Umbilical cord (tissue), 2 donors: ENCODE data around the gene RAC3. TPM values are rescaled to one million over a fixed set of nuclear protein-coding genes. Genes with fewer than 3 reads are reported as not detected.

ENCODE experiments used
- DNase-seq: peaks from one replicate; pipeline ENCODE4 v3.0.0-alpha.2; 2015; ENCODE audit warnings: low spot score
- total RNA-seq: library from RNA; depleted of rRNA; stranded (reverse); fragments of >200 nt; gene quantifications from one replicate; pipeline ENCODE4 v1.2.3, GENCODE V29; 2014; ENCODE audit warnings: low replicate concordance; ENCODE audit not compliant: insufficient read depth

Gene RAC3
- total RNA-seq, 1 donor from 2014 or later, result 8.7 TPM

DNA sequence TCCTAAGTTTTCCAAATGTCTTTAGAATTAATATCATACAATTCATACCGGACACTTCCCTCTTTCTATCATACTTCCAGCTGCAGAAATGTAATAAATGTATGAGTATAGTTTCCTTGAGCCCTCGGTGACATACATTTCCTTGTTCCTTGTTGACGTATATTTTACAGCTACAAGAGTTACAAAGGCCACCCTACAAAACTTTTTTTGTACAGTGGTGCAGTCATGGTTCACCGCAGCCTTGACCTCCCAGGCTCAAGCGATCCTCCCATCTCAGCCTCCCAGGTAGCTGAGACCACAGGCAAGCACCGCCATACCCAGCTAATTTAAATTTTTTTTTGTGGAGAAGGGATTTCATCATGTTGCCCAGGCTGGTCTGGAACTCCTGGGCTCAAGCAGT lies 41.3 kb downstream of the RAC3 start:
- DNase-seq, result no peak

DNA sequence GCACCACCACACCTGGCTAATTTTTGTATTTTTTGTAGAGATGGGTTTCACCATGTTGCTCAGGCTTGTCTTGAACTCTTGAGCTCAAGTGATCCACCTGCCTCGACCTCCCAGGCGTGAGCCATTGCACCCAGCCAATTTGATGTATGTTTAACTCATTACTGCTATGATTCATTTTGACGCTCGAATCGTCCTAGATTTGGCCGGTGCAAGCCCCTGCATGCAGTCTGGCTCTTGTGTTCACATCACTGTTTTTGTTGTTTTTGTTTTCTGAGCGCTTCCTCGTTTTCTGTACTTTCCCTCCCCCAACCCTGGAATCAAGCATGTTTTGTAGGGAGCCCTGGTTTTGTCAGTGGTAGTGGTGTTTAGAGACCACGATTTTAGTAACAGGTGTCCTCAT lies 42.0 kb downstream of the RAC3 start:
- DNase-seq, result no peak

DNA sequence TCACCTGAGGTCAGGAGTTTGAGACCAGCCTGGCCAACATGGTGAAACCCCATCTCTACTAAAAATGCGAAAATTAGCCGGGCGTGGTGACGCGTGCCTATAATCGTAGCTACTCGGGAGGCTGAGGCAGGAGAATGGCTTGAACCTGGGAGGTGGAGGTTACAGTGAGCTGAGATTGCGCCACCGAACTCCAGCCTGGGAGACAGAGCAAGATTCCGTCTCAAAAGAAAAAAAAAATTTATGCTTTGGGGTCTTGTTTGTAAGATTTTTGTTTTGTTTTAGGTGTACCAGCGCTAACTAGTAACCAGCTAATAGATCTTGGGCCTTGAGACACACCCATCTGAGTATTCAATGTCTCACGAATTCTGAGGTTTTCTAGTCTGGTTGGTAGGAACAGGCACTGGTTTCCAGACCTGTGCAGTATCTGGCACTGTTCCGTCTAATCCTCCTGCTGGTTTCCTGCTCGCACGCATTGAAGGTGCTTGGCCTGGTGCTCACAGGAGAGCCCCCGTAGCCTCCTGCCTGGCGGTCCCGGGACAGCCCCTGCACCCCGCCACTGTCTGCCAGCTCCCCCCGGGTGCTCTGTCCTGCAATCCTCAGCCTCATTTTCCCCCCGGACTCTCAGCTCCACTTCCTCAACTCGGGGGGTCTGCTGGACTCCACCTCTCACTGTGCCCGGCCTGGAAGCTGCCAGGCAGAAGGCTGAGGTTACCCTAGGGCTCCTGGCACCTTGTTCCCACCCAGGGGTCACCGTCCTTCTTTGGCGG lies 44.7 kb downstream of the RAC3 start:
- no peak for DNase-seq

DNA sequence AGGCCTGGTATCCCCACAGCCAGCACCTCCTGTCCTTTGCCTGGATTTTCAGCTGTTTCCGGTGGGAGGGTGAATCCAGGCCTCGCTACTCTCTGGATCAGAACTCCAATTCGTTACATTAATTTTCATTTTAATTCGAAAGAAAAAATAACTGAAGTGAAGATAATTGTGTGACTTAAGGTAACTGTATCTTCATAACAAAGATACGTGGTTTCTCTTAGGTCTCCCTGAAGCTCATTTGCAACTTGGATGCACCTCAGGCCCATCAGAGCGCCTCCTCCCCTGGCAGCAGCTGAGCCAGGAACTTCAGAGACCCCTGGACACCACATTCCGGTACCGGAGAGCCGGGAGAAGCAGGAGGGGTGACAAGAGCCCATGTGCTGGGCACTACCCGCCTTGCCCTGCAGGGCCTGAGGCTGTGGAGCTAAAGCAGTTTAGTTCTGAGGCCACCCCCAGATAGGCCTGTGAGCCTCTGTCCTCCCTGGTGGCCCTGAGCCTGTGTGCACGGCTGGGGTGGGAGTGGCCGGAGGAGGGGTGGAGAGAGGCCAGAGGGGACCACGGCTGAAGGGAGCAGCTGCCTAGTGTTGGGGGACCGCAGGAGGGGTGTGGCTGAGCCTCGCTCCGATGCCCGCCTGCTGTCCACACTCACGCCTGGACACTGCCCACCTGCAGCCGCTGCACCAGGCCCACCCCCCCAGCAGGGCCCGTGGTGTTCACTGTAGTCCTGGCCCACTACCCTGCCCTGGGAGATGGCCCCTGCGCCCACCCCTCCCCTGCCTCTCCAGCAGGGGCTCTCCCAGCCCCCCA lies 45.5 kb downstream of the RAC3 start:
- DNase-seq, result no peak

DNA sequence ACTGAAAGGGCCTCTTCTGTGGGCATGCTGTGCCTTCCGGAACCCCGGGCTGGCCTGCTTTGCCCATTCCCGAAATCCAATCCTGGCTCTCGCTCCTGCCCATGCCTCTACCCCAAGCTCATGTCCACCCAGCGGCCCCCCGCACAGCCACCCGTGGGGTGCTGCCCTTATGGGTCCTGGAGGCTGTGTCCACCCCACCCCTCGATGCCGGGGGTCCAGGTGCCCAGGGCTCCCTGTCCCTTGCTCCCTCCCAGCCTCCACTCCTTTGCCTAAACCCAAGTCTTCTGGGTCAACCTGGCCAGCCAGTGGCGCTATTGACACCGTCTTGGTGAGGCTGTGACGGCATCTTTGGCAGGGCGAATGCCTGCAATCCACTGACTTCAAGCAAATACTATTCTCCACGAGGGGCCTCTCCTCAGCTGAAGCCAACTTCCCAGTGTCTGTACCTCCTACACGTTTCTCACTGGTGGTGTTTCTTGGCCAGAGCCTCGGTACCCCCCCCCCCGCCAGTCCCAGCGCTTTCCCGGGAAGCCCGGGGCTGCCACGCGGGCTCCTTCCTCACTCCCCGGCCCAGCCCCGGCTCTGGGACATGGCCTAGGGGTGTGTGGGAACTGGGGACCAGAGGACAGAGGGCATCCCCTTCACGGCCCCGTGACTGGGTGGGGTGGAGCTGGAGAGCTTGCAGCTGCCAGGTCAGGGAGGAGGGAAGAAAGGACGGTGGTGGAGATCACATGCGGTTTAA lies 46.3 kb downstream of the RAC3 start:
- no peak for DNase-seq

DNA sequence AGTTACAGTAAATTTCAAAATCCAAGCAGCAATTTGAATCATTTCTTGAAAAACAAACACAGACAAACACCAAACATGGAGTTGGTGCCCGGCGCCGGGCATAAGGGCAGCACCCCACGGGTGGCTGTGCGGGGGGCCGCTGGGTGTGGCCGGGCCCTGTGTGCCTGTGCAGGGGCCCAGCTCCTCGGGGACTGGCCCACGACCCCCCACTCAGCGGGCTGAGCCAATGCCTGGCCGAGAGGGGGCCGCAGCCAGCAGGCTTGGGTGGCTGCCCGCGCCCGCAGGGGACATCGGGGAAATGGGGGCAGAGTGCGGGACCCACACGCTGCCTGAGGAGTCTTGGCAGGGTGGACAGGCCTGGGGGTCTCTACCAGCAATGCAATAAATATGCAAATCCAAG lies 47.0 kb downstream of the RAC3 start:
- no peak for DNase-seq

DNA sequence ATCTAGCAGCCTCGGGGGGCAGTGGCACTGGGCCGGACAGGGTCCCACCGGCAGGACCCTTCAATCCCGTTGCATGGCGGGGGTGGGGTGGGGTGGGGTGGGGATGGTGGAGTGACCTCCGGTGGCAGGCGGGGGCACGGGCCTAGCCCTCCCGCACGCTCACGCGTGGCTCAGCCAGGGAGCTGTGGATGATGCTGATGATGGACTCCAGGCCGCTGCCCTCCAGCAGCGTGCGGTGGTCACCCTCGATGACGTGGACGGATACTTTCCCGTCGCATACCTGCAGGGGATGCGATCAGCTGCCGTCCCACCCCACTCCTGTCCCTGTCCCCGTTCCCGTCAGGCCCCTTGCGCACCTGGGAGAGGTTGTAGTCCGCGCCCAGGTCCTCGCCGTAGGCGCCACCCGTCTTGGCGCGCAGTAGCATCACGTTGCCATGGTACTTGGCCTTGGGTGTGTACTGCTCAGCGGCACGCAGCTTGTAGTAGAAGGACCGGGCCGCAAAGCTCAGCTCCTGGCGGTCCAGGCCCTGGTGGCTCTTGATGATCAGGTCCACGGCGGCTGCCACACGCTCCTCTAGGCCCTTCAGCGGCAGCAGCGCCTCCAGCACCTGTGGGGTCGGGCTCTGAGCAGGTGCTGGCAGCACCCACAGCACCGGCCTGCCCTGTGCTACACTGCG lies 47.7 kb downstream of the RAC3 start:
- no peak for DNase-seq

DNA sequence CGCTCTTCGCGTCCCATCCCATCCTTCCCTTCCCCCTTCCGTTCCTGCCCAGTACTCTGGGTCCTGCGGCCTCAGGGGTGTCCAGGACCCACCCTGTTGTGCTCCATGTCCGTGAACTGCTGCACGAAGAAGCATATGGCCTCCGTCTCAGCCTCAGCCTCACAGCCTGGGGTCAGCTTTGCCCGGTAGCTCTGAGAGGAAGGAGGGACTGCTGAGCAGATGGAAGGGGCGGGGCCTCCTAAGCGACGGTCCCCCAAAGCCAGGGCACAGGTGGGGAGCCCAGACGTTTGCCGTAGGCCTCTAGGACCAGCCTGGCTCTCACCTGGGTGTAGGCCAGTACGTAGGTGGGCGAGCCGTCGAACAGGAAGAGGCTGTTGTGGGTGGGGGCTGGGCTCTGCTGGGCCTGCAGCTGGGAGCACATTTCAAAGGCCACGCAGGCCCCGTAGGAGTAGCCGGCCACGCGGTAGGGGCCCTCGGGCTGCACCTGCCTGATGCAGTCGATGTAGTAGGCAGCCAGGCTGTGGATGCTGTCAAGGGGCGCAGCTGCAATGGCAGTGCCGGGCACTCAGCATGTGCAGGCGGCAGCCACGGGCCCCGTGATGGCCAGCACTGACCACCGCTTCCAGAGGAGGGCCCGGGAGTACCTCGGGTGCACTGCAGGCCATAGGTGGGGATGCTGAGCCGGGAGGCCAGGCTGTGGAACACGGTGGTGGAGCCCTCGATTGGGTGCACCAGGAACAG lies 48.7 kb downstream of the RAC3 start:
- no peak for DNase-seq

DNA sequence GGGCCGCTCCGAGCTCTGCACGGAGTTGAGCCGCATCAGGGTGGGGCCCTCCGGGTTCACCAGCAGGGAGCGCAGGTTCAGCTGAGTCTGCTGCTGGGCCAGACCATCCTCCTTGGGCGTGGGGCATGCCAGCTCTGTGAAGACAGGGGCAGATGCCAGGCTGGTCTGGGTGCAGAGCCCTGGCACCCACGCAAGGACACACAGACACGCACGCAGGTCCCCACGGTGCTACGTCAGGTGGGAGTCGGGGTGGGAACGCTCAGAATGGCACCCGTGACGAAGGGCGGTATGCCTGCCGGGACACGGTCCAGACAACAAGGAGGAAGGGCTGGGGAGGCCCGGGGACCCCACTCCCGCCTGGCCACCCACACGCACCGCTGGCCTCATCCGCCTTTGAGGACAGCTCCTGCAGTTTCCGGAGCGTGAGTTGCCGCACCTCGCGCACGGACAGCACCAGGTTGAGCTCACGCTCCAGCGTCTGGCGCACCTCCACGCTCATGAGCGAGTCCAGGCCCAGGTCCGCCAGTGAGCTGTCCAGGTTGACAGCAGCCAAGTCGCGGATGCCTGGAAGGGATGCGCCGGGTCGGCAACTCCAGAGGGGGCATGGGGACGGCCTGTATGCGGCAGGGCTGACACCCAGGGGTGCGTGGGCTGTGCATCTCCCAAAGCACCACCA lies 49.4 kb downstream of the RAC3 start:
- DNase-seq, result no peak

DNA sequence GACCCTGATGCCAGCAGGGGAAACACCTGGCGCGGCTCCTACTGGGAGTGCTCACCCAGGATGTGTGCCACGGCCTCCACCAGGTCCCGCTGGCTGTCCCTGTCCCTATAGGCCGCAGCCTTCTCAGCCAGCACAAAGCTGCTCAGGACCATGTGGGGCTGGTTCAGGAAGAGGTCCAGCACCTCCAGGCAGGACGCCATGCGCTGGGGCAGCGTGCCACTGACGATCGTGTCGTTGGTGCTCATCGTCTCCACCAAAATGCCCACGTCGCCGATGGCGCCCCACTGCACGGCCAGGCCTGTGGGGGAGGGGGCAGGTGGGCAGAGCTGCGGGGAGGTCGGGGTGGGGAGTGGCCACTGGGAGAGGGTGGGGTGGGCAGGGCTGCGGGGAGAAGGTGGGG lies 50.1 kb downstream of the RAC3 start:
- no peak for DNase-seq

DNA sequence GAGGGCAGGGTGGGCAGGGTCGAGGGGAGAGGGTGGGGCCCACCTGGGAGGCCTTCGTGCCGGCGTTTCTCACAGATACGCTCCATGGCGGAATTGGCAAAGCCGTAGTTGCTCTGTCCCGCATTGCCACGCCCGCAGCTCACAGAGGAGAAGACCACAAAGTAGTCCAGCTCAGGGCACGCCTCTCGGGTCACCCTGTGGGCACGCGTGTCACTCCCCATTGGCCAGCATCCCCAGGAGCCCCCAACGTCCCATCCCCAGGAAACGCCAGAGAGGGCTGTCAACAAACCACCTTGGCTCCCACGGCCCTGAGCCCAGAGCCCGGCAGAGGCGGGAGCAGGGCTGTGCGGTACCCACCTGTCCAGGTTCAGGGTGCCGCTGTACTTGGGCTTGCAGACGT lies 50.5 kb downstream of the RAC3 start:
- no peak for DNase-seq

DNA sequence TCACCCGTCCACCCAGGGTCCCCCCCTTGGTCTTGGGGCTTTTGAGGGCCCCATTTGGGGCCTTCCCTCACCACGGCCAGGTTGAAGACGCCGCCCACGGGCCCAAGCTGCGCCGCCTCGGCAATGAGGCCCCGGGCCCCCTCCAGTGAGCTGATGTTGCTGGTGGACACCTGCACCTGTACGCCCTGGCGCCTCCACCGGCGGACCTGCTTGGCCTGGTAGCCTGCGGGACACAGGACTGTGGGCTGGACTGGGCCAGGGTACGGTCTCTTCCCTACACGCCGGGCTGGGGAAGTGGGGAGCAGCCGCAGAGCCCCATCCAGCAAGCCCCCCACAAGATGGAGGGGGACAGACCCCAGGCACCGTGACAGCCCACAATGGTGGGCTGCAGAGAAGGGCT lies 51.0 kb downstream of the RAC3 start:
- DNase-seq, result no peak

DNA sequence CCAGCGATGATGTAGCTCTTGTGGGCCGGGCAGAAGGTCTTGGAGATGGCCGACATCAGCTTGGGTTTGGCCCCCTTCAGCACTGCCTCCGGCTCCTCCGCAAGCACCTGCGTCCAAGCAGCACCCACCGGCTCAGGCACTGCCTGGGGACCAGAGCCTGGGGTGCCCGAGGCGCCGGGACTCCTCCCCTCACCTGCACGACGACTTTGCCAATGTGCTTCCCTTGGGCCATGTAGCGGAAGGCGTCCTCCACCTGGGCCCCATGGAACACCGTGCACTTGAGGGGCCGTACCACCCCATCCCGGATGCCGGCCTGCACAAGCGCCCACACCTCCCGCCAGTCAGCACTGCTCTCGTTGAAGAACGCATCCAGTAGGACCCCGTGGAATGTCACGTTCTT lies 51.5 kb downstream of the RAC3 start:
- no peak for DNase-seq

Other genes starting within 250 kb of the RAC3 start
- gene GCGR, start 227.5 kb upstream of the RAC3 start, total RNA-seq, result 2.9 TPM
- gene MCRIP1, start 198.4 kb upstream of the RAC3 start, total RNA-seq, result 64.0 TPM
- gene PPP1R27, start 196.6 kb upstream of the RAC3 start, total RNA-seq, result 4.1 TPM
- gene P4HB, start 171.1 kb upstream of the RAC3 start, total RNA-seq, result 844 TPM
- gene ARHGDIA, start 160.3 kb upstream of the RAC3 start, total RNA-seq, result 57.5 TPM
- 96.8 TPM for gene ALYREF, start 140.1 kb upstream of the RAC3 start, total RNA-seq
- 103 TPM for gene ANAPC11, start 140.0 kb upstream of the RAC3 start, total RNA-seq
- 1.4 TPM for gene NPB, start 129.4 kb upstream of the RAC3 start, total RNA-seq
- gene PCYT2, start 120.3 kb upstream of the RAC3 start, total RNA-seq, result 21.2 TPM
- 9.9 TPM for gene SIRT7, start 113.5 kb upstream of the RAC3 start, total RNA-seq
- gene MAFG, start 103.9 kb upstream of the RAC3 start, total RNA-seq, result 8.4 TPM
- gene PYCR1, start 94.4 kb upstream of the RAC3 start, total RNA-seq, result 77.5 TPM
- 0.72 TPM for gene MYADML2, start 84.4 kb upstream of the RAC3 start, total RNA-seq
- gene NOTUM, start 70.5 kb upstream of the RAC3 start, total RNA-seq, result not detected
- gene ASPSCR1, start 54.0 kb upstream of the RAC3 start, total RNA-seq, result 24.1 TPM
- 1.2 TPM for gene CENPX, start 8.8 kb upstream of the RAC3 start, total RNA-seq
- gene LRRC45, start 8.4 kb upstream of the RAC3 start, total RNA-seq, result 4.6 TPM
- gene DCXR, start 6.0 kb downstream of the RAC3 start, total RNA-seq, result 22.4 TPM
- gene RFNG, start 20.1 kb downstream of the RAC3 start, total RNA-seq, result 33.2 TPM
- 39.7 TPM for gene GPS1, start 20.2 kb downstream of the RAC3 start, total RNA-seq
- 83.3 TPM for gene DUS1L, start 34.1 kb downstream of the RAC3 start, total RNA-seq
- 14.2 TPM for gene FASN, start 66.6 kb downstream of the RAC3 start, total RNA-seq
- 17.1 TPM for gene CCDC57, start 181.2 kb downstream of the RAC3 start, total RNA-seq
- gene SLC16A3, start 197.4 kb downstream of the RAC3 start, total RNA-seq, result 140 TPM
- 50.3 TPM for gene CSNK1D, start 242.0 kb downstream of the RAC3 start, total RNA-seq